HG03571 (cell line): ENCODE results near the gene NFE2.
"Not testable (repeated sequence)": the region's sequence is repeated elsewhere in the genome, so short reads cannot be mapped to it uniquely, and the experiment has no call there.

Experiments used
- ATAC-seq: cut with Tn5 transposase; IDR thresholded peaks from one replicate; pipeline ENCODE4 v1.9.1; 2021; ENCODE audit not compliant: unreplicated experiment

NFE2 gene

DNA sequence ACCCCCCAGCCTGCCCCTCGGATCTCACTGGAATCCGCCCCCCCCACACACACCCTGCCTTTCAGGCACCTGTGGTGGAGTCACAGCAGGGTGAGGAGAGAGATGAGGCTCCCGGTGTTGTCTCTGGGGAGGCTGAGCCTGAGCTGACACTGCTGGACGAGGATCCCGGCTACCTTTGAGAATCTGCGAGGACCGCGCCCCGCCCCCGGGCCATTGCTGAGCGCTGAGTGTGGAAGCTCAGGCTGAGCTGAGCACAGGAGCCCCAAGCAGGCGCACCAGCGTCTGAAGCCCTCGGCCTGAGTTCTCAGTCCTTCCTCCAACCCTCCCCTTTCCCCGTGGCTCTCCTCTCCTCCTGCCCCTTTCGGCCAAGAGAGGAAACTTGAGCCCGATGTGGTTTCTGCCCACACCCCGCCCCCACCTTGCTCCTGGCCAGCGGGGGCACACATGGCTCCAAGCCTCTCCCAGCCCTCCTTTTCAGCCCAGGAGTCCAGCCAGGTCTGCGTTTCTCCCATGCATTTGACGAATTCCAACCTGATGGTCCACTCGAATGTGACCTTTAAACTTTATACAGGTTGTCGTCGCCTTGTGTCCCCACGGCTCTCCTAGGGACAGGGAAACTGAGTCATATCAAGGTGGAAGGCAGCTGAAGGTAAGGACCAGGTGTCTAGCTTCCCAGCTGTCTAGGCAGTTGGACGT lies at the start of gene NFE2:
Gene NFE2 (minus strand): TSS at position 284 of the 696 bp plus-strand sequence. CDS start 5,767 bp downstream, outside the sequence.
- no peak for ATAC-seq

- ATAC-seq: no peak
Measured at GRCh38 chr12:54349679-54350078, 48.9 kb upstream of the NFE2 start.

GRCh38 chr12:54349036-54349435 lies 48.2 kb upstream of the NFE2 start:
- ATAC-seq: no peak

GRCh38 chr12:54341378-54342300 lies 40.8 kb upstream of the NFE2 start:
- ATAC-seq: no peak

GRCh38 chr12:54340846-54341245 lies 40.0 kb upstream of the NFE2 start:
- no peak for ATAC-seq

- ATAC-seq: no peak
Measured at GRCh38 chr12:54338698-54339296, 38.0 kb upstream of the NFE2 start.

GRCh38 chr12:54337854-54338650 lies 37.2 kb upstream of the NFE2 start:
- ATAC-seq: no peak

DNA sequence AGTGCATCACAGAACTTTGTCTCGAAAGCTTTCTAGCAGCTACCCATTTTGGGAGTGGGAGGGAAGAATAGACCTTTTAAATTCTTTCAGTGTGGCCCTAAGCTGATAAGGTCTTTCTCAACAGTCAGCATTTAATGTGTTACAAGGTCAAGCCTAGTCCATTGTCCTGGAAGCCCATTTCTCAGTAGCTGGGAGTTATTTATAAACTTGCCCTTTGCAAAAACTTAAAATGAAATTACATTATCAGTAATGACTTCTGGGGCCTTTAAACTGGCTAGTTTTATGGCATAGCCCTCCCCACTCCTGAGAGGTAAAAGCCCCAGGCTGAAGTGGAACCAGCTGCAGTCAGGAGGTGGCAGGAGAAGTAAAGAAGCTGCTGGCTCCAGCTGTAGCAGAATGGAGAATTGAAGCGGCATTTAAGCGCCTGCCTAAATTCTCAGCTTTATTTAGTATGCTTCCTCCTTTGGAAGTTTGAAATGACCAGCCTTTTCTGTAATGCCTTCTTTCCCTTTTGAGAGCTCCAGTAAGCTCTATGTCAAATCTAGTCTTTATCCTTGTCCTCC lies 36.5 kb upstream of the NFE2 start:
- ATAC-seq: no peak

DNA sequence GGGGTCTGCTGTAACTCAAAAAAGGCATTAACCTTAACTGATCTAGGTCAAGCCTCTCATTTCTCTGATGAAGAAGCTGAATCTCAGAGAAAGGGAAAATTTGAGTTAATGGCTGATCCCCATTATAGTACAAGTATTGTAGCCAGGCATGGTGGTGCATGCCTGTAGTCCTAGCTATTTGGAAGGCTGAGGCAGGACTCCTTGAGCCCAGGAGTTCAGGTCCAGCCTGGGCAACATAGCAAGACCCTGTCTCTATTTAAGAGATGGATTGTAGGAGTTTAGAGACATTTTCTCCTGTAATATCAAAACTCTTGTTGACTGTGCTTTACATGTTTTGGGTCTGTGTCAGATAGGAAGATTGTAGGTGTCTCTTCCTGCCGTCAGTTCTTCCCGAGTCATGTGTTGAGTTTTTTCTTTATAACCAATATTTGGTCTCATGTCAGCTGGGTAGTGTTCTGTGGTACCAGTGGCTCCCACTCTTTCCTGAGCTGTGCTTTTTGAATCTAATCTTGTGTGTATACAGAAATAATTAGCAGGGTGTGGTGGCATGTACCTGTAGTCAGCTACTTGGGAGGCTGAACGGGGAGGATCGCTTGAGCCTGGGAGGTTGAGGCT lies 32.7 kb upstream of the NFE2 start:
- ATAC-seq: no peak

DNA sequence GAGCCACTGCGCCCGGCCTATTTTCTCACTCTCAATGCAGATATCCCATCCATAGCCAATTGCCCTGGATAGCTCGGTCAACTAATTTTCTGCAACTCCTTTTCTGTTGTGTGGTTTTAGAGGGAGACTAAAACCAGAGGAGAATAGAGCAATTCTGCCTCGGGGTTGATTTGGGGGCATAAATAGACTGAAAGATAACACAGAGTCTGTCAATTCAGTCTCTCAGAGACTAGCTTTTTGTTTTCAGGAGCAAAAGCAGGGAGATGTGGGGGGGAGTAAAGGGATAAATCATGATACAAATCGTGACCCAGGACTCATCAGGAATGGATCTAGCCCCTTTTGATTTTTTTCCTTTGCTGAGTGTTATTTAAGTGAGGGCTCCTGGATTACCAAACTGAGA lies 30.6 kb upstream of the NFE2 start:
- no peak for ATAC-seq

DNA sequence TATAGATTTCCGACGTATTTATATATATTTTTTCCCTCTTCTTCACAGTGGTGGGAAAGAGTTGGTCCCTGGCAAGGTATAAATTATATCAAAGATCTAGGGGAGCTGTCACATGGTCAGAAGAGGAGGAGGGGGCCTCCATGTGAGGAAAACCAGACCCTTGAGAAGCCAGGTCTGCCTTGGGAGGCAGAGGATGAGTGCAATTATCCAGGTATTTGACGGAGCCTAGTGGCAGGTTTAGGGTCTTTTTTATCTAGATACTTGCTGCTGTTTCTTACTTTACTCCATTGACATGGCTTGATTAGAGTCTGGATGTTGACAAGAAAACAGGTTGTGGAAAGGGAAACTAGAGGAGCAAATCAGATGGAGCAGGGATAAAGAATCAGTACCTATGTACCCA lies 29.6 kb upstream of the NFE2 start:
- no peak for ATAC-seq

DNA sequence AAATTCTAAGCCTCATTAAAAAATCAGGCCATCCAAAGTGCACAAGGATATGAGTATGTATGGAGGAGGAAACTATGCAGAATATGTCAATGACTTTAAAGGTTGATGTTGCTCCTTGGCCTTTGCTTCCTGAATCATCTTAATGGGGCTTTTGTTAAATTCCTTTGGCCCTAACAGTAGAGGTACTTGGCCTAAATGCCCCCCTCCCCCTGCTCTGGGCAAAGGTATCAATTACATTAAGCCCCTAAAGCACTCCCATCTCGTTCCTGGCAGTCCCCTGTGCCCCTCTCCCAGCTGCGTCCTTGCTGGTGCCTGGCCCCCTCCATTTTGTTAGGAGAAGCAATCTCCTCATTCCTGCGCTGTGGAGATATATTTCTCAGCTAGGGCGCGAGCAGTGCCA lies 28.9 kb upstream of the NFE2 start:
- no peak for ATAC-seq

DNA sequence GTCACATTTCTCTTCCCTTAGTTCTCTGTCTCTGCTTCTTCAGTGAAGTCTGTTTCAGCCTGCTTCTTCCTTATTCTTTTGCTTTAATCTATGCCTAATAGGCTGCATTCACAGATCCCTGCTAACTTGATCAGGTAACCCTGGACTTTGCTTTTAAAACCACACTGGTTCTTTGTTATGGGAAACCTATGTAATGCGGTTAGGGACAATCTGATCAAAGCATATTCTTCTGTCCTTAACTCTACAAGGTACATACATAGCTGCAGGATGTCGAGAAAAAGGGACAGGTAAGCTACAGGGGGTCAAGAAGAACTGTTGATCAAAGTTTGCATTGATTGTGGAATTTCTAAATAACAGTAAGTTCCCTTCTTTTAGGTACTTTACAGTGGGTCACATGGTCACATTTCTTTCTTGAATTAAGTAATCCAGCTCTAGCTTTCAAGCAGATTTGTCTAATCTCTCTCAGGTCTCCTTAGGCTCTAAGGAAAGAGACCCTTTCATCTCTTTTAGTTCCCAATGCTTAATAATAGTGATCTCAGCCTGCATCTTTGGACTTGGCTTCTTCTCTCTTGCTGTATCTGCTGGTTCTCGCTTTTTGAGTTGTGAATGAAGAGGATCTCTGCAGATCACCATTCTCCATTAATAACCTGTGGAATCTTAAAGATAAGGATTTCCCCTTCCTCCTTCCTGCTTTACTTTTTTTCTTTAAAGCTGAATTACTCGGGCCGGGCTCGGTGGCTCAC lies 28.0 kb upstream of the NFE2 start:
- no peak for ATAC-seq

DNA sequence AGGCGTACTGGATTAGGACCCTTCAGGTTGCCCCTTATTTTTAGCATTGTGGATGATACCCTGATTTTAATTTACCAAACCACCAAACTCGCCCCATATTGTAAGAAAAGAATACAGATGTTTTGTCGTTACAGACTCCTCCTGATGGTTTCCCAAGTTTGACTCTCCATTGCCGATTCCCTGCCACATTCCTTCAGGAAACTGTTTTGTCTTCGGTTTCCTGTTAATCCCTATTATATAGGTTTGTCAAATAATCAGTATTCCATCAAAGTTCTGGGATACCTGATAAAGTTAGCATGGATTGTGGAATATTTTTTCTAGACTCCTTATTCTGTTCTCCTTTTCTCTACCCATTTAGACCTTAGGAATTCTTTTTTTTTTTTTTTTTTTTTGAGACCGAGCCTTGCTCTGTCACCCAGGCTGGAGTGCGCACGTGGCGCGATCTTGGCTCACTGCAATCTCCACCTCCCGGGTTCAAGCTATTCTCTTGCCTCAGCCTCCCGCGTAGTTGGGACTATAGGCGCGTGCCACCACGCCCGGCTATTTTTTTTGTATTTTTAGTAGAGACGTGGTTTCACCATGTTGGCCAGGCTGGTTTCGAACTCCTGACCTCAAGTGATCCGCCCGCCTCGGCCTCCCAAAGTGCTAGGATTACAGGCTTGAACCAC lies 24.8 kb upstream of the NFE2 start:
- not testable (repeated sequence) for ATAC-seq

- ATAC-seq: peak; percentile 99
Measured at GRCh38 chr12:54324617-54325441, 24.0 kb upstream of the NFE2 start, which contains the start of gene COPZ1. COPZ1 (plus strand) TSS chr12:54325131; CDS start chr12:54325164, 33 bp downstream.

- ATAC-seq: no peak
Measured at GRCh38 chr12:54321363-54321762, 20.5 kb upstream of the NFE2 start.

- not testable (repeated sequence) for ATAC-seq
Measured at GRCh38 chr12:54312309-54312708, 11.5 kb upstream of the NFE2 start.

GRCh38 chr12:54311051-54311450 lies 10.2 kb upstream of the NFE2 start:
- ATAC-seq: no peak
